ENCODE results near the gene GPR35.

- TF ChIP-seq, protein P1, sequence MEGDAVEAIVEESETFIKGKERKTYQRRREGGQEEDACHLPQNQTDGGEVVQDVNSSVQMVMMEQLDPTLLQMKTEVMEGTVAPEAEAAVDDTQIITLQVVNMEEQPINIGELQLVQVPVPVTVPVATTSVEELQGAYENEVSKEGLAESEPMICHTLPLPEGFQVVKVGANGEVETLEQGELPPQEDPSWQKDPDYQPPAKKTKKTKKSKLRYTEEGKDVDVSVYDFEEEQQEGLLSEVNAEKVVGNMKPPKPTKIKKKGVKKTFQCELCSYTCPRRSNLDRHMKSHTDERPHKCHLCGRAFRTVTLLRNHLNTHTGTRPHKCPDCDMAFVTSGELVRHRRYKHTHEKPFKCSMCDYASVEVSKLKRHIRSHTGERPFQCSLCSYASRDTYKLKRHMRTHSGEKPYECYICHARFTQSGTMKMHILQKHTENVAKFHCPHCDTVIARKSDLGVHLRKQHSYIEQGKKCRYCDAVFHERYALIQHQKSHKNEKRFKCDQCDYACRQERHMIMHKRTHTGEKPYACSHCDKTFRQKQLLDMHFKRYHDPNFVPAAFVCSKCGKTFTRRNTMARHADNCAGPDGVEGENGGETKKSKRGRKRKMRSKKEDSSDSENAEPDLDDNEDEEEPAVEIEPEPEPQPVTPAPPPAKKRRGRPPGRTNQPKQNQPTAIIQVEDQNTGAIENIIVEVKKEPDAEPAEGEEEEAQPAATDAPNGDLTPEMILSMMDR (IDR thresholded peaks at IDR 0.05; ENCODE audit: insufficient read depth, low read depth, low read length) = no peak
- TF ChIP-seq EZH2 (IDR thresholded peaks at IDR 0.05; ENCODE audit: insufficient read depth, low read length) = no peak
These were observed 37.4 kb downstream of the GPR35 start for GRCh38 chr2:240662681-240663080.
